Fibroblast of the aortic adventitia (primary cell): Measurements from ENCODE around the gene NT5DC1. TPM values are rescaled to one million over a fixed set of nuclear protein-coding genes. Genes with fewer than 3 reads are reported as not detected.

Experiments used
- DNase-seq: peaks from one replicate; pipeline ENCODE4 v3.0.0-alpha.2; 2010; ENCODE audit warnings: low read depth
- H3K4me3 ChIP-seq: 2 replicates; pipeline ENCODE4 v1.5.1; 2011; ENCODE audit warnings: low read depth, mild to moderate bottlenecking, control low read depth, low read length, moderate library complexity
- CTCF ChIP-seq: IDR thresholded peaks from 2 replicates; pipeline ENCODE4 v1.5.1; 2011; ENCODE audit warnings: mild to moderate bottlenecking, low read length, control low read depth, inconsistent platforms; ENCODE audit not compliant: insufficient read depth
- total RNA-seq: library from RNA; depleted of rRNA; stranded (reverse); fragments of >200 nt; gene quantifications from 2 replicates; pipeline ENCODE4 v1.2.3, GENCODE V29; 2012; ENCODE audit warnings: low replicate concordance

Gene NT5DC1
- total RNA-seq, 1 donor = 7.2 TPM

GRCh38 chr6:116196841-116197240 is 96.2 kb downstream of the NT5DC1 start:
- TF ChIP-seq CTCF = no peak
- no peak for DNase-seq
- H3K4me3 ChIP-seq = no peak overlapping the region

GRCh38 chr6:116200619-116201249 is 100.1 kb downstream of the NT5DC1 start:
- H3K4me3 ChIP-seq = no peak overlapping the region
- no peak for DNase-seq
- TF ChIP-seq CTCF = no peak

- no peak for TF ChIP-seq CTCF
- H3K4me3 ChIP-seq = no peak overlapping the region
- no peak for DNase-seq
Observed at GRCh38 chr6:116201538-116201937, 100.9 kb downstream of the NT5DC1 start.

GRCh38 chr6:116205281-116205680 is 104.6 kb downstream of the NT5DC1 start:
- no peak overlapping the region for H3K4me3 ChIP-seq
- peak; percentile 9 for DNase-seq
- TF ChIP-seq CTCF = no peak

GRCh38 chr6:116206231-116206903 is 105.7 kb downstream of the NT5DC1 start:
- DNase-seq = peak; percentile 27

GRCh38 chr6:116208056-116208785 is 107.6 kb downstream of the NT5DC1 start:
- DNase-seq = no peak
- no peak for TF ChIP-seq CTCF
- no peak overlapping the region for H3K4me3 ChIP-seq

More at GRCh38 chr6:116206231-116206903, 105.7 kb downstream of the NT5DC1 start:
- TF ChIP-seq CTCF = no peak
- H3K4me3 ChIP-seq = no peak overlapping the region
